IMR-90 (cell line): ENCODE measurements around the gene POLR1D. TPM values are rescaled to one million over a fixed set of nuclear protein-coding genes. Genes with fewer than 3 reads are reported as not detected.
A peak's percentile ranks its signal among the peaks of the same experiment; 100 is the strongest.

Experiments used
- ATAC-seq: fragments of 200-7000 bp; cut with Tn5 transposase; 2 replicates; pipeline ENCODE4 v1.9.1; 2020; ENCODE audit warnings: low read depth, mild to moderate bottlenecking, moderate library complexity
- BruUV-seq: library from RNA; stranded (reverse); fragments of 400-500 nt; replicated peaks from 2 replicates; lab custom pipeline; 2021; lab: Mats Ljungman, UMichigan
- CTCF ChIA-PET: fragments of 300-600 bp; formaldehyde crosslinking; extraction: SDS; loops from one replicate; lab custom pipeline; 2021; ENCODE audit warnings: antibody characterized with exemption; lab: Yijun Ruan, JAX
- POLR2A ChIA-PET: fragments of 300-600 bp; sonication (Branson Sonifier 250); formaldehyde crosslinking; loops from one replicate; lab custom pipeline; 2022; ENCODE audit warnings: antibody characterized with exemption; ENCODE audit not compliant: unreplicated experiment; lab: Charles Lee
- DNase-seq: peaks from one replicate; pipeline ENCODE4 v3.0.0; 2013
- H2AFZ ChIP-seq: replicated peaks from 2 replicates; pipeline ENCODE3; 2013; ENCODE audit warnings: low read length, mild to moderate bottlenecking; ENCODE audit not compliant: poor library complexity
- H2AK5ac ChIP-seq: 2 replicates; pipeline ENCODE4 v1.6.1; 2013; ENCODE audit warnings: low read depth, low read length, inconsistent platforms
- H2AK9ac ChIP-seq: replicated peaks from 2 replicates; pipeline ENCODE3; 2013; ENCODE audit warnings: mild to moderate bottlenecking, low read depth, low read length, moderate library complexity; ENCODE audit not compliant: poor library complexity
- H2BK120ac ChIP-seq: 2 replicates; pipeline ENCODE4 v1.6.1; 2013; ENCODE audit warnings: low read depth, low read length, inconsistent platforms
- H2BK15ac ChIP-seq: 3 replicates; pipeline ENCODE4 v1.6.1; 2013; ENCODE audit warnings: low read depth, low read length, inconsistent platforms
- H2BK20ac ChIP-seq: 2 replicates; pipeline ENCODE4 v1.6.1; 2013; ENCODE audit warnings: low read depth, mild to moderate bottlenecking, inconsistent platforms, low read length, moderate library complexity
- H2BK5ac ChIP-seq: 2 replicates; pipeline ENCODE4 v1.6.1; 2013; ENCODE audit warnings: mild to moderate bottlenecking, low read depth, low read length, inconsistent platforms; ENCODE audit not compliant: poor library complexity, severe bottlenecking
- H3K14ac ChIP-seq: replicated peaks from 2 replicates; pipeline ENCODE4 v1.6.1; 2013; ENCODE audit warnings: low read depth, low read length, inconsistent platforms
- H3K18ac ChIP-seq: 2 replicates; pipeline ENCODE4 v1.6.1; 2013; ENCODE audit warnings: low read depth, low read length, control low read depth
- H3K23ac ChIP-seq: 2 replicates; pipeline ENCODE4 v1.6.1; 2013; ENCODE audit warnings: low read depth, low read length, inconsistent platforms
- H3K27ac ChIP-seq: 2 replicates; pipeline ENCODE4 v1.5.1; 2013; ENCODE audit warnings: mild to moderate bottlenecking, control low read depth, low read length; ENCODE audit not compliant: insufficient read depth
- H3K27me3 ChIP-seq: 2 replicates; pipeline ENCODE4 v1.6.1; 2013; ENCODE audit warnings: low read length; ENCODE audit not compliant: control insufficient read depth, insufficient read depth
- H3K36me3 ChIP-seq: 2 replicates; pipeline ENCODE4 v1.6.1; 2013; ENCODE audit warnings: low read length, mixed read lengths; ENCODE audit not compliant: control insufficient read depth, insufficient read depth
- H3K4ac ChIP-seq: 2 replicates; pipeline ENCODE4 v1.6.1; 2013; ENCODE audit warnings: low read depth, low read length, inconsistent platforms
- H3K4me1 ChIP-seq: 2 replicates; pipeline ENCODE4 v1.6.1; 2013; ENCODE audit warnings: low read length, mixed read lengths; ENCODE audit not compliant: control insufficient read depth, insufficient read depth
- H3K4me2 ChIP-seq: 2 replicates; pipeline ENCODE4 v1.6.1; 2013; ENCODE audit warnings: low read depth, mild to moderate bottlenecking, control low read depth, low read length, moderate library complexity
- H3K4me3 ChIP-seq: 2 replicates; pipeline ENCODE4 v1.5.1; 2013; ENCODE audit warnings: low read depth, mild to moderate bottlenecking, control low read depth, low read length, moderate library complexity; ENCODE audit not compliant: insufficient read depth
- H3K56ac ChIP-seq: 2 replicates; pipeline ENCODE4 v1.6.1; 2013; ENCODE audit warnings: low read length, inconsistent platforms; ENCODE audit not compliant: insufficient read depth; ENCODE audit errors: extremely low read depth
- H3K79me1 ChIP-seq, 2 experiments: 2 replicates each; pipeline ENCODE4 v1.6.1; 2013; ENCODE audit warnings: low read length in 2 of 2, inconsistent platforms in 1 of 2, low read depth in 1 of 2
- H3K9ac ChIP-seq: 2 replicates; pipeline ENCODE4 v1.6.1; 2013; ENCODE audit warnings: low read depth, low read length, control low read depth
- H3K9me1 ChIP-seq: 2 replicates; pipeline ENCODE4 v1.6.1; 2013; ENCODE audit warnings: low read length, inconsistent platforms; ENCODE audit not compliant: insufficient read depth
- H3K9me3 ChIP-seq: 2 replicates; pipeline ENCODE4 v1.6.1; 2013; ENCODE audit warnings: low read length; ENCODE audit not compliant: control insufficient read depth, insufficient read depth
- H4K20me1 ChIP-seq: 2 replicates; pipeline ENCODE4 v1.6.1; 2013; ENCODE audit warnings: low read length, inconsistent platforms; ENCODE audit not compliant: insufficient read depth
- H4K5ac ChIP-seq: 2 replicates; pipeline ENCODE4 v1.6.1; 2013; ENCODE audit warnings: mild to moderate bottlenecking, low read depth, low read length, control low read depth
- H4K8ac ChIP-seq, 2 experiments: 2 replicates each; pipeline ENCODE4 v1.6.1; 2013; ENCODE audit warnings: low read depth in 2 of 2, low read length in 2 of 2, control low read depth in 1 of 2, inconsistent platforms in 1 of 2
- H4K91ac ChIP-seq: 2 replicates; pipeline ENCODE4 v1.6.1; 2013; ENCODE audit warnings: low read depth, low read length, inconsistent platforms; ENCODE audit not compliant: insufficient read depth
- CEBPB ChIP-seq: IDR thresholded peaks from 2 replicates; pipeline ENCODE4 v1.6.1; 2012; ENCODE audit warnings: low read depth, low read length, improper control_type of control experiment
- ELK1 ChIP-seq: fragments of 150-350 bp; IDR thresholded peaks from 2 replicates; pipeline ENCODE4 v1.6.1; 2016; ENCODE audit warnings: low read depth, mild to moderate bottlenecking, low read length, moderate library complexity, borderline replicate concordance
- FOS ChIP-seq: fragments of 150-350 bp; IDR thresholded peaks from 2 replicates; pipeline ENCODE4 v1.6.1; 2016; ENCODE audit warnings: low read depth, low read length
- MAFK ChIP-seq: IDR thresholded peaks from 2 replicates; pipeline ENCODE4 v1.6.1; 2012; ENCODE audit warnings: low read depth, low read length, improper control_type of control experiment
- POLR2A ChIP-seq: IDR thresholded peaks from 2 replicates; pipeline ENCODE4 v1.6.1; 2012; ENCODE audit warnings: mild to moderate bottlenecking, low read depth, low read length
- RFX5 ChIP-seq: IDR thresholded peaks from 2 replicates; pipeline ENCODE4 v1.8.0; 2012; ENCODE audit warnings: low read depth, mild to moderate bottlenecking, low read length, moderate library complexity
- USF2 ChIP-seq: fragments of 150-350 bp; IDR thresholded peaks from 2 replicates; pipeline ENCODE4 v1.6.1; 2017; ENCODE audit warnings: mild to moderate bottlenecking, antibody characterized with exemption, low read length, low read depth
- dilution Hi-C: fragments of 300-500 bp; cut with HindIII; formaldehyde crosslinking; loops from one replicate; pipeline ENCODE4 v1.14.3; 2018; ENCODE audit warnings: low sequenced_read_pairs; ENCODE audit not compliant: unreplicated experiment
- in situ Hi-C: fragments of 300-500 bp; cut with MboI; formaldehyde crosslinking; loops from 3 replicates; pipeline ENCODE4 v1.14.3; 2019; ENCODE audit warnings: low sequenced_read_pairs, inconsistent platforms, mixed read lengths
- intact Hi-C: fragments of 100-400 bp; cut with micrococcal nuclease; formaldehyde crosslinking; loops from 2 replicates; pipeline ENCODE4 v1.10.0; 2022
- polyA plus RNA-seq, 3 experiments: library from polyadenylated mRNA; depleted of rRNA; stranded (reverse); fragments of >200 nt; gene quantifications; 2 replicates each; pipeline ENCODE4 v1.2.3, GENCODE V29; 2012; ENCODE audit warnings: low replicate concordance in 1 of 3
- total RNA-seq: library from RNA; depleted of rRNA; stranded (reverse); fragments of >200 nt; gene quantifications from 2 replicates; pipeline ENCODE4 v1.2.3, GENCODE V29; 2012

POLR1D gene
- total and polyA plus RNA-seq, 2 of the 4 experiments (the other 2 are of a cell fraction) = 65.4 to 110 TPM

GRCh38 chr13:27572234-27572901 is 49.3 kb upstream of the POLR1D start:
- Histone ChIP-seq H3K9me3 (no peaks in the 10 kb centered on the region), H4K20me1 (no peaks in the 10 kb centered on the region), H3K4me2 (no peak overlapping the region), H3K18ac (no peak overlapping the region), H3K4ac (no peak overlapping the region), H2BK20ac (no peak overlapping the region), H3K36me3 (peaks cover 4% of the 10 kb centered on the region), H2BK120ac (no peak overlapping the region), H2AK9ac (no peak overlapping the region), H3K27me3 (no peaks in the 10 kb centered on the region), H2BK5ac (no peak overlapping the region), H4K8ac (no peak overlapping the region), H2AFZ (no peak overlapping the region), H2BK15ac (no peak overlapping the region), H3K9me1 (peaks cover 2% of the 10 kb centered on the region; the same call in 1 of the 2 replicates), H3K14ac (0 out of 2 replicates have a peak overlapping the region, but pooled peaks have one; percentile 4), H4K5ac (no peak overlapping the region), H3K56ac (no peak overlapping the region), H3K27ac (no peak overlapping the region), H4K91ac (no peak overlapping the region), H3K9ac (no peak overlapping the region), H2AK5ac (no peak overlapping the region), H3K4me1 (peaks cover 6% of the 10 kb centered on the region; the same call in 1 of the 2 replicates), H3K4me3 (no peak overlapping the region), H3K79me1 (peaks cover 4 to 7% of the 10 kb centered on the region in 2 experiments; a peak in 3 of 4 replicates), H3K23ac (no peak overlapping the region)
- in situ Hi-C loops (no loop called here), dilution Hi-C loops (no loop called here), intact Hi-C loops (no loop called here)
- BruUV-seq = no TSS peak
- no peak for ATAC-seq
- TF ChIP-seq RFX5 (no peak), USF2 (no peak), MAFK (no peak), POLR2A (no peak), CEBPB (no peak), FOS (no peak), ELK1 (no peak)
- DNase-seq = no peak
- POLR2A ChIA-PET = no interaction called here
- CTCF ChIA-PET = interaction anchor here (2.0 kb wide), 1 partner anchor 39 kb away, joined by 7 read pairs; no protein-coding TSS in a partner anchor
